WTC11 (cell line): Measurements from ENCODE around the gene SLC12A8. TPM values are rescaled to one million over a fixed set of nuclear protein-coding genes. Genes with fewer than 3 reads are reported as not detected.
A peak's percentile ranks its signal among the peaks of the same experiment; 100 is the strongest.

Experiments
- ATAC-seq: fragments of 200-7000 bp; cut with Tn5 transposase; 2 replicates; pipeline ENCODE4 v1.10.0; 2021; ENCODE audit warnings: mild to moderate bottlenecking, moderate library complexity
- CTCF ChIA-PET: fragments of 300-600 bp; sonication (Branson Sonifier 250); formaldehyde crosslinking; loops from one replicate; lab custom pipeline; 2021; ENCODE audit warnings: antibody characterized with exemption; lab: Charles Lee
- POLR2A ChIA-PET: fragments of 350-600 bp; sonication (Branson Sonifier 250); formaldehyde crosslinking; loops from one replicate; lab custom pipeline; 2021; ENCODE audit warnings: antibody characterized with exemption; lab: Charles Lee
- DNase-seq: peaks from one replicate; pipeline ENCODE4 v3.0.0; 2021; ENCODE audit warnings: low spot score
- H3K27ac Mint-ChIP-seq: 2 replicates; pipeline ENCODE4 v1.8.0; 2021; ENCODE audit warnings: mixed read lengths
- H3K27me3 Mint-ChIP-seq: 2 replicates; pipeline ENCODE4 v1.8.0; 2021; ENCODE audit warnings: low read depth, mild to moderate bottlenecking, moderate library complexity, mixed read lengths
- H3K36me3 Mint-ChIP-seq: 2 replicates; pipeline ENCODE4 v1.8.0; 2021; ENCODE audit warnings: mixed read lengths
- H3K4me1 Mint-ChIP-seq: 2 replicates; pipeline ENCODE4 v1.8.0; 2022; ENCODE audit warnings: mixed read lengths
- H3K4me3 Mint-ChIP-seq: 2 replicates; pipeline ENCODE4 v1.8.0; 2021; ENCODE audit warnings: mild to moderate bottlenecking, moderate library complexity, mixed read lengths
- H3K9me3 Mint-ChIP-seq: 2 replicates; pipeline ENCODE4 v1.8.0; 2021; ENCODE audit warnings: mixed read lengths
- AR ChIP-seq: fragments of 250-450 bp; sonication (Bioruptor Pico); IDR thresholded peaks from 2 replicates; pipeline ENCODE4 v1.9.0; 2021; ENCODE audit warnings: mild to moderate bottlenecking
- CREB1 ChIP-seq: sonication (generic); formaldehyde crosslinking; IDR thresholded peaks from 2 replicates; pipeline ENCODE4 v1.8.0; 2023; ENCODE audit warnings: mild to moderate bottlenecking, missing genetic modification reagents
- E2F5 ChIP-seq: sonication (generic); formaldehyde crosslinking; IDR thresholded peaks from 2 replicates; pipeline ENCODE4 v1.8.1; 2022; ENCODE audit warnings: mild to moderate bottlenecking, moderate library complexity, missing genetic modification reagents
- FOXP4 ChIP-seq: sonication (generic); formaldehyde crosslinking; IDR thresholded peaks from 2 replicates; pipeline ENCODE4 v1.8.0; 2022; ENCODE audit warnings: mild to moderate bottlenecking, missing genetic modification reagents
- GABPB1 ChIP-seq: sonication (generic); formaldehyde crosslinking; IDR thresholded peaks from 2 replicates; pipeline ENCODE4 v1.8.1; 2023; ENCODE audit warnings: mild to moderate bottlenecking, missing genetic modification reagents
- GRHL2 ChIP-seq: fragments of 250-450 bp; sonication (Bioruptor Pico); IDR thresholded peaks from 2 replicates; pipeline ENCODE4 v1.8.0; 2022; ENCODE audit warnings: mild to moderate bottlenecking, moderate library complexity; ENCODE audit not compliant: insufficient replicate concordance, severe bottlenecking
- IRF1 ChIP-seq: sonication (generic); formaldehyde crosslinking; IDR thresholded peaks from 2 replicates; pipeline ENCODE4 v1.8.0; 2023; ENCODE audit warnings: missing genetic modification reagents
- JUN ChIP-seq: sonication (generic); formaldehyde crosslinking; IDR thresholded peaks from 2 replicates; pipeline ENCODE4 v1.8.0; 2023; ENCODE audit warnings: mild to moderate bottlenecking, missing genetic modification reagents
- KAT7 ChIP-seq: sonication (generic); formaldehyde crosslinking; IDR thresholded peaks from 2 replicates; pipeline ENCODE4 v1.8.1; 2023; ENCODE audit warnings: missing genetic modification reagents, mild to moderate bottlenecking, borderline replicate concordance
- NFATC4 ChIP-seq: fragments of 250-450 bp; sonication (Bioruptor Pico); IDR thresholded peaks from 2 replicates; pipeline ENCODE4 v1.9.0; 2021; ENCODE audit warnings: mild to moderate bottlenecking
- NFE2L1 ChIP-seq: sonication (generic); formaldehyde crosslinking; IDR thresholded peaks from 2 replicates; pipeline ENCODE4 v1.8.1; 2023; ENCODE audit warnings: missing genetic modification reagents
- NR1H2 ChIP-seq: sonication (generic); formaldehyde crosslinking; IDR thresholded peaks from 2 replicates; pipeline ENCODE4 v1.9.0; 2021; ENCODE audit warnings: mild to moderate bottlenecking, moderate library complexity, missing genetic modification reagents
- OVOL2 ChIP-seq: fragments of 250-450 bp; sonication (Bioruptor Pico); IDR thresholded peaks from 2 replicates; pipeline ENCODE4 v1.9.0; 2021; ENCODE audit warnings: mild to moderate bottlenecking, borderline replicate concordance
- PRDM15 ChIP-seq: sonication (generic); formaldehyde crosslinking; IDR thresholded peaks from 2 replicates; pipeline ENCODE4 v1.8.0; 2022; ENCODE audit warnings: missing genetic modification reagents
- RELA ChIP-seq: sonication (generic); formaldehyde crosslinking; IDR thresholded peaks from 2 replicates; pipeline ENCODE4 v1.8.1; 2022; ENCODE audit warnings: missing genetic modification reagents, mild to moderate bottlenecking, borderline replicate concordance
- TEAD1 ChIP-seq: sonication (generic); formaldehyde crosslinking; IDR thresholded peaks from 2 replicates; pipeline ENCODE4 v1.8.0; 2022; ENCODE audit warnings: mild to moderate bottlenecking, missing genetic modification reagents
- ZMAT4 ChIP-seq: fragments of 250-450 bp; sonication (Bioruptor Pico); IDR thresholded peaks from 2 replicates; pipeline ENCODE4 v1.9.0; 2021; ENCODE audit warnings: mild to moderate bottlenecking
- ZNF138 ChIP-seq: sonication (generic); formaldehyde crosslinking; conservative IDR thresholded peaks from 2 replicates; pipeline ENCODE4 v1.8.1; 2022; ENCODE audit warnings: mild to moderate bottlenecking, moderate library complexity, missing genetic modification reagents
- ZSCAN18 ChIP-seq: fragments of 250-450 bp; sonication (Bioruptor Pico); IDR thresholded peaks from 2 replicates; pipeline ENCODE4 v2.1.2; 2022; ENCODE audit warnings: mild to moderate bottlenecking, moderate library complexity
- total RNA-seq: library from RNA; stranded (reverse); gene quantifications from 3 replicates; pipeline ENCODE4 v1.2.3, GENCODE V29; 2021

Gene SLC12A8
- total RNA-seq, 1 experiment from 2014 or later = 9.1 TPM

GRCh38 chr3:125166599-125167136 lies 45.9 kb downstream of the SLC12A8 start:
- no peaks in the 10 kb centered on the region for H3K9me3 Mint-ChIP-seq
- H3K27ac Mint-ChIP-seq = 0 out of 2 replicates have a peak overlapping the region, but pooled peaks have one; percentile 50
- TF ChIP-seq JUN (CRISPR knock-in tag) (no peak), GRHL2 (no peak), GABPB1 (CRISPR knock-in tag) (no peak), OVOL2 (no peak), RELA (no peak), NR1H2 (no peak), KAT7 (CRISPR knock-in tag) (no peak), FOXP4 (CRISPR knock-in tag) (no peak), TEAD1 (no peak)
- TF ChIP-seq, all 79 proteins: peak for 0
- no peak for ATAC-seq
- ChIA-PET POLR2A (no interaction called here), CTCF (interaction anchor here (0.6 kb wide), 1 partner anchor 181 kb away, joined by 3 read pairs; no protein-coding TSS in a partner anchor)
- Mint-ChIP-seq H3K27me3 (no peaks in the 10 kb centered on the region), H3K36me3 (no peaks in the 10 kb centered on the region), H3K4me1 (peaks cover 11% of the 10 kb centered on the region), H3K4me3 (no peak overlapping the region)
- DNase-seq = no peak

- Mint-ChIP-seq H3K4me3 (no peak overlapping the region), H3K36me3 (no peaks in the 10 kb centered on the region), H3K27me3 (no peaks in the 10 kb centered on the region), H3K9me3 (no peaks in the 10 kb centered on the region), H3K4me1 (peaks cover 11% of the 10 kb centered on the region), H3K27ac (peak overlapping the region; percentile 31; the same call in 1 of the 2 replicates)
- ATAC-seq (no peak), DNase-seq (no peak)
- POLR2A ChIA-PET = no interaction called here
- CTCF ChIA-PET = interaction anchor here (1.1 to 2.7 kb wide), 3 partner anchors 74 to 174 kb away, joined by 3 to 11 read pairs (median 6); no protein-coding TSS in a partner anchor
- no peak for TF ChIP-seq ZMAT4 (CRISPR knock-in tag)
- TF ChIP-seq NFATC4 (CRISPR knock-in tag) = no peak
- no peak for TF ChIP-seq PRDM15
- TF ChIP-seq CREB1 (CRISPR knock-in tag) = no peak
- no peak for TF ChIP-seq AR (CRISPR knock-in tag)
- no peak for TF ChIP-seq ZNF138 (CRISPR knock-in tag)
- no peak for TF ChIP-seq ZSCAN18
- TF ChIP-seq NFE2L1 = no peak
- no peak for TF ChIP-seq E2F5 (CRISPR knock-in tag)
- TF ChIP-seq IRF1 (CRISPR knock-in tag) = no peak
- no peak for TF ChIP-seq GABPB1 (CRISPR knock-in tag)
- TF ChIP-seq NR1H2 = no peak
These were observed 46.5 kb downstream of the SLC12A8 start for GRCh38 chr3:125165948-125166553.
